Parathyroid adenoma (tissue), 2 donors: ENCODE results near the gene KRT77.

ENCODE experiments used
- H2AFZ ChIP-seq: fragments of 300-600 bp; sonication (generic); one replicate; pipeline ENCODE4 v1.7.0; 2017; ENCODE audit warnings: antibody characterized with exemption, mild to moderate bottlenecking
- H3K27ac ChIP-seq: fragments of 300-600 bp; sonication (generic); one replicate; pipeline ENCODE4 v1.7.0; 2017
- H3K27me3 ChIP-seq: fragments of 300-600 bp; sonication (generic); one replicate; pipeline ENCODE4 v1.7.0; 2017; ENCODE audit warnings: low read length; ENCODE audit not compliant: control insufficient read depth, insufficient read depth
- H3K36me3 ChIP-seq: fragments of 300-600 bp; sonication (generic); one replicate; pipeline ENCODE4 v1.7.0; 2017; ENCODE audit warnings: low read length; ENCODE audit not compliant: control insufficient read depth, insufficient read depth
- H3K4me1 ChIP-seq: fragments of 300-600 bp; sonication (generic); one replicate; pipeline ENCODE4 v1.7.0; 2017; ENCODE audit warnings: control low read depth
- H3K4me2 ChIP-seq: fragments of 300-600 bp; sonication (generic); one replicate; pipeline ENCODE4 v1.7.0; 2017; ENCODE audit warnings: low read length
- H3K4me3 ChIP-seq: fragments of 300-600 bp; sonication (generic); one replicate; pipeline ENCODE4 v1.7.0; 2017; ENCODE audit warnings: low read depth, low read length
- H3K79me2 ChIP-seq: fragments of 300-600 bp; sonication (generic); one replicate; pipeline ENCODE4 v1.7.0; 2017; ENCODE audit warnings: control low read depth
- H3K9ac ChIP-seq: fragments of 300-600 bp; sonication (generic); one replicate; pipeline ENCODE4 v1.7.0; 2017; ENCODE audit warnings: mild to moderate bottlenecking
- H3K9me3 ChIP-seq: fragments of 300-600 bp; sonication (generic); one replicate; pipeline ENCODE4 v1.7.0; 2017; ENCODE audit warnings: low read length; ENCODE audit not compliant: control insufficient read depth
- TF ChIP-seq, protein P1 (sequence below): fragments of 300-600 bp; sonication (generic); IDR thresholded peaks from one replicate; pipeline ENCODE4 v1.7.0; 2017; ENCODE audit warnings: antibody characterized with exemption, mild to moderate bottlenecking
- donor health status: primary hyperparathyroidism.

KRT77 gene

GRCh38 chr12:52647601-52648000 is 55.7 kb downstream of the KRT77 start:
- TF ChIP-seq, protein P1, sequence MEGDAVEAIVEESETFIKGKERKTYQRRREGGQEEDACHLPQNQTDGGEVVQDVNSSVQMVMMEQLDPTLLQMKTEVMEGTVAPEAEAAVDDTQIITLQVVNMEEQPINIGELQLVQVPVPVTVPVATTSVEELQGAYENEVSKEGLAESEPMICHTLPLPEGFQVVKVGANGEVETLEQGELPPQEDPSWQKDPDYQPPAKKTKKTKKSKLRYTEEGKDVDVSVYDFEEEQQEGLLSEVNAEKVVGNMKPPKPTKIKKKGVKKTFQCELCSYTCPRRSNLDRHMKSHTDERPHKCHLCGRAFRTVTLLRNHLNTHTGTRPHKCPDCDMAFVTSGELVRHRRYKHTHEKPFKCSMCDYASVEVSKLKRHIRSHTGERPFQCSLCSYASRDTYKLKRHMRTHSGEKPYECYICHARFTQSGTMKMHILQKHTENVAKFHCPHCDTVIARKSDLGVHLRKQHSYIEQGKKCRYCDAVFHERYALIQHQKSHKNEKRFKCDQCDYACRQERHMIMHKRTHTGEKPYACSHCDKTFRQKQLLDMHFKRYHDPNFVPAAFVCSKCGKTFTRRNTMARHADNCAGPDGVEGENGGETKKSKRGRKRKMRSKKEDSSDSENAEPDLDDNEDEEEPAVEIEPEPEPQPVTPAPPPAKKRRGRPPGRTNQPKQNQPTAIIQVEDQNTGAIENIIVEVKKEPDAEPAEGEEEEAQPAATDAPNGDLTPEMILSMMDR, result no peak
- Histone ChIP-seq H2AFZ (no peak overlapping the region), H3K27ac (no peak overlapping the region), H3K9ac (no peak overlapping the region), H3K4me3 (no peak overlapping the region), H3K9me3 (no peaks in the 10 kb centered on the region), H3K4me2 (no peak overlapping the region), H3K79me2 (no peaks in the 10 kb centered on the region), H3K4me1 (no peaks in the 10 kb centered on the region), H3K27me3 (no peaks in the 10 kb centered on the region), H3K36me3 (no peaks in the 10 kb centered on the region)

DNA sequence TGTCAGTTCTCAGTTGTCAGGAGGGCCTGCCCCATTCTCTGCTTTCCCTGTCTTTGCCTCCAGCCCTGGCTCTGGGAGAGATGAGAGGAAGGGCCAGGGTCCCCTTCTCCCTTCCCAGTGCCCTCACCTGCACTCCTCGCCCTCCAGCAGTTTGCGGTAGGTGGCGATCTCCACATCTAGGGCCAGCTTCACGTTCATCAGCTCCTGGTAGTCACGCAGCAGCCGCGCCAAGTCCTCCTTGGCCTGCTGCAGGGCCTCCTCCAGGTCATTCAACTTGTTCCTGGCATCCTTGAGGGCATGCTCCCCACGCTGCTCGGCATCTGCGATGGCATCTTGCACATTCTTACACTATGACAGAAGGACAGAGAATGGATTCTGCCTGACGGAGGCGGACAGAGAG is 56.7 kb downstream of the KRT77 start:
- Histone ChIP-seq H3K79me2 (no peaks in the 10 kb centered on the region), H3K27ac (no peak overlapping the region), H3K4me2 (no peak overlapping the region), H3K9me3 (no peaks in the 10 kb centered on the region), H3K4me1 (no peaks in the 10 kb centered on the region), H3K36me3 (no peaks in the 10 kb centered on the region), H3K27me3 (no peaks in the 10 kb centered on the region), H2AFZ (no peak overlapping the region), H3K4me3 (no peak overlapping the region), H3K9ac (no peak overlapping the region)
- TF ChIP-seq, protein P1, result no peak

DNA sequence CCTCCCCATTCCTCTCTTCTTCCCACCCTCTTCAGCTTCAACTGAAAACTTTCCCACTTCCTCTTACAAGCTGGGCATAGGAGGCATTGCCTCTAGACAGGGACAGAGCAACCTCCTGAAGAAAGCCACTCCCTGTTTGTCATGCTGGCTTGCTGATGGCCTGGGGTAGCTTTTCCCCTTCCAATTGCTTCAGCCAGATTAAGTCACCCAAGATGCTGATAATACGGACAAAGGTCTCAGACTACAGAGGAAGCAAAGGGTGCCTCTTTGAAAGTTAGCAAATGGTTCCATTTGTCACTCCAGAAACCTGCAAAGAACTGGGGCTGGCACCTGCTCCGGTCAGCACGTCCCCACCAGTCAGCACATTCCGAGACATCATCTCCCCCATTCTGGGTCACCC is 57.3 kb downstream of the KRT77 start:
- no peak overlapping the region for H3K27ac ChIP-seq
- no peaks in the 10 kb centered on the region for H3K4me1 ChIP-seq
- no peak overlapping the region for H3K4me3 ChIP-seq
- H3K36me3 ChIP-seq, result no peaks in the 10 kb centered on the region
- TF ChIP-seq, protein P1, result no peak
- no peak overlapping the region for H2AFZ ChIP-seq
- H3K9me3 ChIP-seq, result no peaks in the 10 kb centered on the region
- no peaks in the 10 kb centered on the region for H3K79me2 ChIP-seq
- no peak overlapping the region for H3K4me2 ChIP-seq
- H3K27me3 ChIP-seq, result no peaks in the 10 kb centered on the region
- H3K9ac ChIP-seq, result no peak overlapping the region

- no peak overlapping the region for H3K9ac ChIP-seq
- no peaks in the 10 kb centered on the region for H3K27me3 ChIP-seq
- H3K79me2 ChIP-seq, result no peaks in the 10 kb centered on the region
- H3K27ac ChIP-seq, result no peak overlapping the region
- H3K9me3 ChIP-seq, result no peaks in the 10 kb centered on the region
- TF ChIP-seq, protein P1, result no peak
- H3K4me2 ChIP-seq, result no peak overlapping the region
- no peak overlapping the region for H2AFZ ChIP-seq
- H3K4me3 ChIP-seq, result no peak overlapping the region
- no peaks in the 10 kb centered on the region for H3K4me1 ChIP-seq
- no peaks in the 10 kb centered on the region for H3K36me3 ChIP-seq
Observed at GRCh38 chr12:52645120-52645761, 58.1 kb downstream of the KRT77 start.

DNA sequence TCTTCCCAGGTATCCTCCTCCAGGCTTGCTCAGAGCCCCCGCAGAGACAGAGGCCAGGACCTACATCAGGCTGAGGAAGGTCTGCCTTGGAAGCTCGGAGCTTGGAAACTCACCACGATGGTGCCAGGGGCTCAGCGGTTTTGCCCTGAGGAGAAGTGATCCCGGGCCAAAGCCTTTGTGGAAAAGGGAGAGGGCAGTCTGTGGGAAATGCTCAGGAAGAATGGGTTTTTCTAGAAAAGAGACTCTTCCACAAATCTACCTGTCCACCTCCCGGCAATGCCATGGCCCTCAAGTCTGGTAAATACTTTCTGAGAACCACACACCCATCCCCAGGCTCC is 59.3 kb downstream of the KRT77 start:
- Histone ChIP-seq H3K27me3 (no peaks in the 10 kb centered on the region), H3K4me2 (no peak overlapping the region), H2AFZ (no peak overlapping the region), H3K79me2 (no peaks in the 10 kb centered on the region), H3K9ac (no peak overlapping the region), H3K9me3 (no peaks in the 10 kb centered on the region), H3K27ac (no peak overlapping the region), H3K36me3 (no peaks in the 10 kb centered on the region), H3K4me3 (no peak overlapping the region), H3K4me1 (no peaks in the 10 kb centered on the region)
- TF ChIP-seq, protein P1, result no peak
